HPDE6-E6E7 (cell line): Measurements from ENCODE around the gene SCAF1.
A peak's percentile ranks its signal among the peaks of the same experiment; 100 is the strongest.

ENCODE experiments used
- DNase-seq: peaks from one replicate; pipeline ENCODE4 v3.0.0; 2011; ENCODE audit warnings: missing footprints; ENCODE audit errors: extremely low spot score

Gene SCAF1

DNA sequence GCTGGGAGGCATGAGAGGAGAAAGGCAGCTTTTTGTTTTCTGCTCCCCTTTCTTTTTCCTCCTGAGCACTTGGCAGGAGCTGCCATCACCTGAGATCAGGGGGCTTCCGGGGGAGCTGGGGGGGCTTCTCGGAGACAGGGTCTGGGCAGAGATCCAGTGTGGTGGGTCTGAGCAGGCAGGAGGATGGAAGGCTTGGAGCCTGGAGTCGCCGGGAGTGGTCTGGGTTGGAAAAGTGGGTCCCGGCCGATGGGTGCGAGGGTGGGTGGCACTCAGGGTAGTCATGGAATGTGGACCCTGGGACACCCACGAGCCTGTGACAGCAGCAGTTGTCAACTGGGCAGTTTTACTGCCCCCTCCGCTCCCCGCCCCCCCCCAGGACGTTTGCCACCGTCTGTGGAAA, 45.1 kb downstream of the SCAF1 start:
- no peak for DNase-seq

- DNase-seq: no peak
Observed at GRCh38 chr19:49687566-49688316, 45.7 kb downstream of the SCAF1 start.

- no peak for DNase-seq
Observed at GRCh38 chr19:49688531-49689132, 46.6 kb downstream of the SCAF1 start.

- no peak for DNase-seq
Observed at GRCh38 chr19:49689133-49690078, 47.4 kb downstream of the SCAF1 start, which contains the start of gene ADM5. TSS of gene ADM5 (plus strand) at chr19:49689594. CDS start at chr19:49689838, 244 bp downstream.

GRCh38 chr19:49690079-49690655, 48.2 kb downstream of the SCAF1 start:
- DNase-seq: no peak

GRCh38 chr19:49690656-49691242, 48.7 kb downstream of the SCAF1 start, which contains the start of gene CPT1C:
TSS of gene CPT1C (plus strand) at chr19:49691116. CDS start at chr19:49692253, 1,137 bp downstream.
- peak; percentile 91 for DNase-seq

- no peak for DNase-seq
Observed at GRCh38 chr19:49691243-49692146, 49.5 kb downstream of the SCAF1 start.

- DNase-seq: no peak
Observed at GRCh38 chr19:49692147-49692506, 50.1 kb downstream of the SCAF1 start.

- no peak for DNase-seq
Observed at GRCh38 chr19:49696115-49696514, 54.1 kb downstream of the SCAF1 start.

DNA sequence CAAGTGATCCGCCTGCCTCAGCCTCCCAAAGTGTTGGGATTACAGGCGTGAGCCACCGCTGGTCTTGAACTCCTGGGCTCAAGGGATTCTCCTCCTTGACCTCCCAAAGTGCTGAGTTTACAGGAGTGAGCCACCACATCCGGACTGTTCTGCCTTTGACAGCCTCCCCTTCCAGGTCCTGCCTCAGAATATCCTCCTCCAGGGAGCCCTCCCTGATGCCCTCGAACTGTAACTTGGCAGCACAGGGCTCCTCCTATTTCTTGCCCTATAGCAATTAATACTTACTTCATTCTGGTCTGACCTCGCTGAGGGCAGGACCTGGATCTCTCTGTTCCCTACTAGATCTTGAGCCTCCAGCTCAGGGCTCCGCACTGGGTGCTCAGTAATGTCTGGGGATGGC, 54.9 kb downstream of the SCAF1 start:
- DNase-seq: no peak

- DNase-seq: no peak
Observed at GRCh38 chr19:49699364-49699763, 57.4 kb downstream of the SCAF1 start.

DNA sequence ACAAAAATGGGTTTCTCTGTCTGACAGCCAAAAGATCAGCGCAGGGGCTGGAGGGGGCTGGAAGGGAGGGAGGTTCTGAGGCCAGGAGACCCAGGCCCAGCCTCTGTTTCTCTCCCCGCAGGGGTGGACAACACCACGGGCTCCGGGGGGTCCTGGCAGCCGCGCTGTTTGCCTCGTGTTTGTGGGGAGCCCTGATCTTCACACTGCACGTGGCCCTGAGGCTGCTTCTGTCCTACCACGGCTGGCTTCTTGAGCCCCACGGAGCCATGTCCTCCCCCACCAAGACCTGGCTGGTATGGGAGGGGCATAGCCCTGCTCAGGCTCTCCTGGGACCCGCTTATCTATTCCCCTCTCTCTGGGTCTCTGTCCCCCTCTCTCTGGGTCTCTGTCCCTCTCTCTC, 58.6 kb downstream of the SCAF1 start:
- DNase-seq: no peak

DNA sequence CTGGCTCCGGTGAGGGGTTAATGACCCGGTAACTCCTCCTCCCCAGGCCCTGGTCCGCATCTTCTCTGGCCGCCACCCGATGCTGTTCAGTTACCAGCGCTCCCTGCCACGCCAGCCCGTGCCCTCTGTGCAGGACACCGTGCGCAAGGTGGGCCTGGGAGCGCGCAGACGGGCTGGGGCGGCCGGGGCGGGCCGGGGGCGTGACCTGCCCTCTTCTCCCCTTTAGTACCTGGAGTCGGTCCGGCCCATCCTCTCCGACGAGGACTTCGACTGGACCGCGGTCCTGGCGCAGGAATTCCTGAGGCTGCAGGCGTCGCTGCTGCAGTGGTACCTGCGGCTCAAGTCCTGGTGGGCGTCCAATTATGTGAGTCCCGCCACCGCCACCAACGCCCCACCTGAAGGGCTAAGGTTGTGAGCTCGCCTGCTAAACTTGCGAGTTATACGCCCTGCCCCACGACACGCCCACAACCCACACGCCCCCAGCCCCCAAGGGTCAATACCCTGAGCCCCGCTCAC, 59.3 kb downstream of the SCAF1 start:
- DNase-seq: no peak

DNA sequence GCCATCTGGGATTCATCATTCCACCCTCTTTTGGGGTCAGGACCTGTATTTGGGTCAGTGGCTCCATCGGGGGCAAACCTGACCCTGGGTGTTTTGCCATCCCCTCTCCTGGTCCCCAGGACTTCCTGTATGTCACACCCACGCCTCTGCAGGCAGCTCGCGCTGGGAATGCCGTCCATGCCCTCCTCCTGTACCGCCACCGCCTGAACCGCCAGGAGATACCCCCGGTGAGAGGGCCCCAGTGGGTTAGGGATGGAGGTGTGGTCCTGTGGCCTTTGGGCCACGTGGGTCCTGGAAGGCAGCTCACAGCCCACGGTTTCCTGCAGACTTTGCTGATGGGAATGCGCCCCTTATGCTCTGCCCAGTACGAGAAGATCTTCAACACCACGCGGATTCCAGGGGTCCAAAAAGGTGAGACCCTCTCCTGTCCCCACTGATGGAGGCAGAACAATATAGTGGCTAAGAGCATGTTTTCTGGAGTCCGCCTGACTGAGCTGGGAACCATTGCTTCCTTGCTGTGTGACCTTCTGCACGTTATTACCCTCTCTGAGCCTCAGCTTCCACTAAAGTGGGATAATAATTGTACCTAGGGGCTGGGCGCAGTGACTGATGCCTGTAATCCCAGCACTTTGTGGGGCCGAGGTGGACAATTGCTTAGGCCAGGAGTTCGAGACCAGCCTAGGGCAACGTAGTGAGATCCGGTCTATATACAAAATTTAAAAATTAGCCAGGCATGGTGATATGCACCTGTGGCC, 63.1 kb downstream of the SCAF1 start:
- DNase-seq: no peak

- no peak for DNase-seq
Observed at GRCh38 chr19:49705919-49706318, 63.9 kb downstream of the SCAF1 start.
